NB4 (cell line): ENCODE measurements around the gene CDK5RAP3.
"Not testable (repeated sequence)": the region's sequence is repeated elsewhere in the genome, so short reads cannot be mapped to it uniquely, and the experiment has no call there.

Experiments used
- MAX ChIP-seq: IDR thresholded peaks from 2 replicates; pipeline ENCODE4 v1.6.1; 2011; ENCODE audit warnings: low read depth, low read length
- MYC ChIP-seq: IDR thresholded peaks from 2 replicates; pipeline ENCODE4 v1.6.1; 2011; ENCODE audit warnings: low read depth, low read length

- TF ChIP-seq MYC, MAX: not testable (repeated sequence)
These were observed 17.5 kb downstream of the CDK5RAP3 start for GRCh38 chr17:47988445-47988844.
